ENCODE data around the gene SVBP.
A peak's percentile ranks its signal among the peaks of the same experiment; 100 is the strongest.
"Not testable (repeated sequence)": the region's sequence is repeated elsewhere in the genome, so short reads cannot be mapped to it uniquely, and the experiment has no call there.

Gene SVBP

GRCh38 chr1:42822800-42823392, 5.7 kb upstream of the SVBP start:
- ChIA-PET CTCF (interaction anchor here (0.7 kb wide), 1 partner anchor 1068 kb away, joined by 3 read pairs; no protein-coding TSS in a partner anchor), POLR2A (interaction anchor here (0.8 to 7.3 kb wide), 3 partner anchors 23 to 57 kb away, joined by 4 to 75 read pairs (median 6); partner anchors contain the start of genes C1orf50, P3H1 and ZNF691)
- no peak for DNase-seq (ENCODE audit: extremely low spot score)
- TF ChIP-seq L3MBTL2 (conservative IDR thresholded peaks at IDR 0.05) (no peak), PKNOX1 (IDR thresholded peaks at IDR 0.05) (peak; percentile 64)

DNA sequence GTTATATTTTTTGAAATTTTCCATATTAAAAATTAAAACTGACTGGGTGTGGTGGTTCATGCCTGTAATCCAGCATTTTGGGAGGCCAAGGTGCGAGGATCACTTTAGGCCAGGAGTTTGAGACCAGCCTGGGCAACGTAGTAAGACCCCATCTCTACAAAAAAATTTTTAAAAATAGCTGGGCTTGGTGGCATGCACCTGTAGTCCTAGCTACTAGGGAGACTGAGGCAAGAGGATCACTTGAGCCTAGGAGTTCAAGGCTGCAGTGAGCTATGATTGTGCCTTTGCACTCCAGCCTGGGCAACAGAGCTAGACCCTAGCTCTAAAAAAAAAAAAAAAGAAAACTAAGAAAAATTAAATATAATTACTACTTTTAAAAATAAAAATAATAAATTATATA, 4.5 kb upstream of the SVBP start:
- ChIA-PET POLR2A (interaction anchor here (1.3 to 7.3 kb wide), 3 partner anchors 14 to 55 kb away, joined by 4 to 75 read pairs (median 10); partner anchors contain the start of genes C1orf50, P3H1 and ZNF691), CTCF (interaction anchor here (0.6 kb wide), 1 partner anchor 1024 kb away, joined by 3 read pairs; no protein-coding TSS in a partner anchor)
- no peak for TF ChIP-seq FOXM1 (IDR thresholded peaks at IDR 0.05; ENCODE audit: borderline replicate concordance)
- no peak for TF ChIP-seq HDGF (IDR thresholded peaks at IDR 0.05; ENCODE audit: borderline replicate concordance)
- no peak for TF ChIP-seq TARDBP (IDR thresholded peaks at IDR 0.05)
- TF ChIP-seq SUZ12 (IDR thresholded peaks at IDR 0.05) = no peak
- no peak for DNase-seq (ENCODE audit: extremely low spot score)

DNA sequence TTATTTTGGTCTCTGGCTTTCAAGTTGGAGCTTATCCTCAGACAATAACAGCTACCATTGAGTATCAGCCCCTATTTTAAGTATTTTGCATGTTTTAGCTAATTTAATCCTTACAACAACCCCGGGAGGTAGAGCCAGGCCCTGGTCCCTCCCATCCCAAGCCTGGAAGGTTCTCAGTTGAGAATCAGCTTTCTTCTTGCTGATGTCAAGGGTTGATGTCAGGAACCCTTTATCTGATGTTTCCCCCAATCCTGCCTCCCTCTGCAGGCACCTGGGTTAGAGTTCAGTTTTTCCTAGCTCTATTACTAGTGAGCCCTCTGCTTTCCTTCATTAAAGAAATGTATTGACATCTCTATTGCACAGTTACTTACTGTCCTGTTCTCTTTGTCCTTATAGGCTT, 3.6 kb upstream of the SVBP start:
- ChIA-PET CTCF (interaction anchor here (0.6 kb wide), 2 partner anchors 53 to 1024 kb away, joined by 3 to 4 read pairs; no protein-coding TSS in a partner anchor), POLR2A (interaction anchor here (1.0 to 7.3 kb wide), 4 partner anchors 8 to 54 kb away, joined by 3 to 75 read pairs (median 7); partner anchors contain the start of genes C1orf50, P3H1 and ZNF691)
- no peak for TF ChIP-seq BHLHE40 (IDR thresholded peaks at IDR 0.05; ENCODE audit: borderline replicate concordance)
- no peak for TF ChIP-seq TARDBP (IDR thresholded peaks at IDR 0.05)
- no peak for TF ChIP-seq FOXM1 (IDR thresholded peaks at IDR 0.05; ENCODE audit: borderline replicate concordance)
- TF ChIP-seq ARNT (IDR thresholded peaks at IDR 0.05) = no peak
- TF ChIP-seq PKNOX1 (IDR thresholded peaks at IDR 0.05) = no peak
- no peak for TF ChIP-seq LEF1 (IDR thresholded peaks at IDR 0.05; ENCODE audit: borderline replicate concordance)
- TF ChIP-seq ZNF384 (IDR thresholded peaks at IDR 0.05) = no peak
- no peak for TF ChIP-seq NFRKB (IDR thresholded peaks at IDR 0.05)
- no peak for TF ChIP-seq CTBP1 (IDR thresholded peaks at IDR 0.05; ENCODE audit: borderline replicate concordance)
- TF ChIP-seq SP1 (IDR thresholded peaks at IDR 0.05) = no peak
- no peak for TF ChIP-seq FOXA1 (IDR thresholded peaks at IDR 0.05)
- no peak for TF ChIP-seq SUZ12 (IDR thresholded peaks at IDR 0.05)
- no peak for TF ChIP-seq HDGF (IDR thresholded peaks at IDR 0.05; ENCODE audit: borderline replicate concordance)
- TF ChIP-seq FOXK2 (IDR thresholded peaks at IDR 0.05) = no peak
- TF ChIP-seq ELF4 (IDR thresholded peaks at IDR 0.05) = no peak
- TF ChIP-seq L3MBTL2 (conservative IDR thresholded peaks at IDR 0.05) = no peak
- DNase-seq (ENCODE audit: extremely low spot score) = no peak

DNA sequence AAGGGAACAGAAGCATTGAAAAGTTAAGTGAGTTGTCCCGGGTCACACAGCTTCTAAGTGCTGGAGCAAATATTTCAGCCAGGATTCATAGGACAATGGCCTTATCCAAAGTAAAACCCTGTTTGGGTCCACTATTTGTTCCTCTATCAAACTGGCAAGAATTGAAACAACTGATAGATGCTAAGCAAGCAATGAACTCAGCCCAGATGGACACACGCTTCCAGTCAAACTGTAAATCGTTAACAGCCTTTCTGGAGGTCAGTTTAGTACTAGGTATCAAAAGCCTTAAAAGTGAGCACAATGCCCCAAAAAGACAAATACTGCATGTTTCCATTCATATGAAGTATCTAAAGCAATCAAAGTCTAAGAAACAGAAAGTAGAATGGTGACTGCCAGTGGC, 779 bp upstream of the SVBP start:
- ChIA-PET POLR2A (interaction anchor here (0.5 to 2.9 kb wide), 5 partner anchors 24 to 106 kb away, joined by 3 to 26 read pairs (median 3); partner anchors contain the start of genes C1orf50, P3H1 and ZNF691), CTCF (no interaction called here)
- no peak for TF ChIP-seq FOXM1 (IDR thresholded peaks at IDR 0.05; ENCODE audit: borderline replicate concordance)
- TF ChIP-seq FOXK2 (IDR thresholded peaks at IDR 0.05) = no peak
- no peak for TF ChIP-seq NFRKB (IDR thresholded peaks at IDR 0.05)
- no peak for TF ChIP-seq ARNT (IDR thresholded peaks at IDR 0.05)
- TF ChIP-seq BHLHE40 (IDR thresholded peaks at IDR 0.05; ENCODE audit: borderline replicate concordance) = no peak
- TF ChIP-seq ELF4 (IDR thresholded peaks at IDR 0.05) = no peak
- no peak for TF ChIP-seq FOXA1 (IDR thresholded peaks at IDR 0.05)
- TF ChIP-seq LEF1 (IDR thresholded peaks at IDR 0.05; ENCODE audit: borderline replicate concordance) = no peak
- no peak for TF ChIP-seq ZNF384 (IDR thresholded peaks at IDR 0.05)
- TF ChIP-seq SUZ12 (IDR thresholded peaks at IDR 0.05) = no peak
- no peak for TF ChIP-seq TARDBP (IDR thresholded peaks at IDR 0.05)
- TF ChIP-seq L3MBTL2 (conservative IDR thresholded peaks at IDR 0.05) = no peak
- no peak for DNase-seq (ENCODE audit: extremely low spot score)

DNA sequence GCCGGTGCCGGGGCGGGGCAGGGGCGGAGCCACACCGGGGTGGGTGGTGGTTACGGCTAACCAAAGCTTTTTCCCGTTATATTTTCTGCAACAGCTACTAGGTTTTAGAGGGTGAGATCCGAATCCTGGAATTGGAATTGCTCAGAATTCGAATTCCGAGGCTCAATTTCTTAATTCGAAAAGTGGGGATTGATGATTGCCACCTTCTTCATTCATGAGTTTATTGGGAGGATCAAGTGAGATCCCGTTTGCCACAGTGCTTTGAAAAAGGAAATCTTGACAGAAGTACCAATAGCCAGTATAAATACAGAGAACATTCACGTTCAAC, 207 bp upstream of the SVBP start:
- CTCF ChIA-PET = no interaction called here
- TF ChIP-seq TARDBP (IDR thresholded peaks at IDR 0.05) = no peak
- no peak for DNase-seq (ENCODE audit: extremely low spot score)
- POLR2A ChIA-PET = interaction anchor here (0.5 to 2.9 kb wide), 6 partner anchors 23 to 135 kb away, joined by 3 to 26 read pairs (median 4); partner anchors contain the start of genes C1orf50, P3H1, YBX1 and ZNF691

GRCh38 chr1:42815941-42816584, 1.1 kb downstream of the SVBP start:
- DNase-seq (ENCODE audit: extremely low spot score) = no peak
- CTCF ChIA-PET = interaction anchor here (0.5 to 0.6 kb wide), 2 partner anchors 708 to 928 kb away, joined by 5 read pairs; no protein-coding TSS in a partner anchor
- TF ChIP-seq FOXM1 (IDR thresholded peaks at IDR 0.05; ENCODE audit: borderline replicate concordance) (no peak), SUZ12 (IDR thresholded peaks at IDR 0.05) (no peak), FOXA1 (IDR thresholded peaks at IDR 0.05) (no peak), SP1 (IDR thresholded peaks at IDR 0.05) (no peak), CTBP1 (IDR thresholded peaks at IDR 0.05; ENCODE audit: borderline replicate concordance) (no peak), FOXK2 (IDR thresholded peaks at IDR 0.05) (no peak), ELF4 (IDR thresholded peaks at IDR 0.05) (no peak), LEF1 (IDR thresholded peaks at IDR 0.05; ENCODE audit: borderline replicate concordance) (no peak), TARDBP (IDR thresholded peaks at IDR 0.05) (no peak), HDGF (IDR thresholded peaks at IDR 0.05; ENCODE audit: borderline replicate concordance) (no peak), ZNF384 (IDR thresholded peaks at IDR 0.05) (no peak), ARNT (IDR thresholded peaks at IDR 0.05) (no peak), NFRKB (IDR thresholded peaks at IDR 0.05) (no peak), L3MBTL2 (conservative IDR thresholded peaks at IDR 0.05) (no peak), PKNOX1 (IDR thresholded peaks at IDR 0.05) (no peak), BHLHE40 (IDR thresholded peaks at IDR 0.05; ENCODE audit: borderline replicate concordance) (no peak)
- POLR2A ChIA-PET = interaction anchor here (0.8 to 2.9 kb wide), 4 partner anchors 9 to 49 kb away, joined by 3 to 26 read pairs (median 13); partner anchors contain the start of genes C1orf50, P3H1 and ZNF691

DNA sequence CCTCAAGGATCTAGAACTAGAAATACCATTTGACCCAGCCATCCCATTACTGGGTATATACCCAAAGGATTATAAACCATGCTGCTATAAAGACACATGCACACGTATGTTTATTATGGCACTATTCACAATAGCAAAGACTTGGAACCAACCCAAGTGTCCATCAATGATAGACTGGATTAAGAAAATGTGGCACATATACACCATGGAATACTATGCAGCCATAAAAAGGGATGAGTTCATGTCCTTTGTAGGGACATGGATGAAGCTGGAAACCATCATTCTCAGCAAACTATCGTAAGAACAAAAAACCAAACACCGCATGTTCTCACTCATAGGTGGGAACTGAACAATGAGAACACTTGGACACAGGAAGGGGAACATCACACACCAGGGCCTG, 2.4 kb downstream of the SVBP start:
- DNase-seq (ENCODE audit: extremely low spot score); CTCF ChIA-PET; POLR2A ChIA-PET: not testable (repeated sequence)

Data from HEK293T (cell line).